ENCODE measurements around the gene RPP40.

GRCh38 chr6:5028921-5029320, 25.1 kb upstream of the RPP40 start:
- TF ChIP-seq CTCF (IDR thresholded peaks at IDR 0.05), result no peak
- no peak for TF ChIP-seq POLR2A (IDR thresholded peaks at IDR 0.05)
